ENCODE results near the gene OPCML. TPM values are rescaled to one million over a fixed set of nuclear protein-coding genes. Genes with fewer than 3 reads are reported as not detected.

The OPCML gene
- total RNA-seq, 4 donors from 2014 or later: 0.06 to 0.83 (median 0.24) TPM

DNA sequence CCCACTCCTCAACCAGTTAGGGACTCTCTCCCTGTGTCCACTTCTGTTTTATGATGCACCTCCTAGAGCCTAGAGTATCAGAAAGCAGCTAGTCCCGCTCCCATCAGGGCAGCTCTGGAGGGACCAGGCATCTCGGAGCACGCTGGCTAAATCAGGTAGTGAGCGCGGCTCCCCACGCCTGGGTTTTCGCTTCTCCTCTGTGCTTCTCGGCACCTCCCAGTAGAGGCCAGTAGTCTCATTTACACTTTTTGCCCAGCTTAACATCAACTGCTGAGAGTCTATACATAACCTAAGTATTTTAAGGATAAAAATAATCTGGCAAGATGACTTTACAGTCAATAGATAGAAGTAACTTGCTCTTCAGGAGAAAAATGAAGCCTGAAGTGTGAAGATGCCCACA, 473.8 kb downstream of the OPCML start:
- DNase-seq (ENCODE audit: extremely low spot score): no peak
- no peaks in the 10 kb centered on the region for H3K36me3 ChIP-seq
- TF ChIP-seq EP300 (IDR thresholded peaks at IDR 0.05): no peak
- TF ChIP-seq, protein P1, sequence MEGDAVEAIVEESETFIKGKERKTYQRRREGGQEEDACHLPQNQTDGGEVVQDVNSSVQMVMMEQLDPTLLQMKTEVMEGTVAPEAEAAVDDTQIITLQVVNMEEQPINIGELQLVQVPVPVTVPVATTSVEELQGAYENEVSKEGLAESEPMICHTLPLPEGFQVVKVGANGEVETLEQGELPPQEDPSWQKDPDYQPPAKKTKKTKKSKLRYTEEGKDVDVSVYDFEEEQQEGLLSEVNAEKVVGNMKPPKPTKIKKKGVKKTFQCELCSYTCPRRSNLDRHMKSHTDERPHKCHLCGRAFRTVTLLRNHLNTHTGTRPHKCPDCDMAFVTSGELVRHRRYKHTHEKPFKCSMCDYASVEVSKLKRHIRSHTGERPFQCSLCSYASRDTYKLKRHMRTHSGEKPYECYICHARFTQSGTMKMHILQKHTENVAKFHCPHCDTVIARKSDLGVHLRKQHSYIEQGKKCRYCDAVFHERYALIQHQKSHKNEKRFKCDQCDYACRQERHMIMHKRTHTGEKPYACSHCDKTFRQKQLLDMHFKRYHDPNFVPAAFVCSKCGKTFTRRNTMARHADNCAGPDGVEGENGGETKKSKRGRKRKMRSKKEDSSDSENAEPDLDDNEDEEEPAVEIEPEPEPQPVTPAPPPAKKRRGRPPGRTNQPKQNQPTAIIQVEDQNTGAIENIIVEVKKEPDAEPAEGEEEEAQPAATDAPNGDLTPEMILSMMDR (IDR thresholded peaks at IDR 0.05): no peak
- peaks cover 0 to 80% (median 9%) of the 10 kb centered on the region in 4 donors for H3K27me3 ChIP-seq
- H3K27ac ChIP-seq (replicated peaks in 1 of 4): no peak overlapping the region
- 74% methylated on average over 8 of the region's 8 CpGs for WGBS
- no peaks in the 10 kb centered on the region for H3K9me3 ChIP-seq
- peaks cover 0 to 7% (median 5%) of the 10 kb centered on the region in 4 donors for H3K4me1 ChIP-seq
- intact Hi-C loops (cut with DNase I): no loop called here
- H3K4me3 ChIP-seq: no peak overlapping the region

GRCh38 chr11:133053124-133053776, 479.1 kb downstream of the OPCML start:
- peaks cover 0 to 75% (median 2%) of the 10 kb centered on the region in 4 donors for H3K27me3 ChIP-seq
- H3K4me1 ChIP-seq: peaks cover 0 to 7% (median 4%) of the 10 kb centered on the region in 4 donors
- WGBS: 59% methylated on average over 9 of the region's 9 CpGs
- H3K27ac ChIP-seq (replicated peaks in 1 of 4): no peak overlapping the region
- DNase-seq (ENCODE audit: extremely low spot score): no peak
- intact Hi-C loops (cut with DNase I): no loop called here
- no peak for TF ChIP-seq EP300 (IDR thresholded peaks at IDR 0.05)
- TF ChIP-seq, protein P1 (IDR thresholded peaks at IDR 0.05): no peak
- TF ChIP-seq POLR2A (IDR thresholded peaks at IDR 0.05; ENCODE audit: low read depth): no peak
- TF ChIP-seq POLR2AphosphoS5 (IDR thresholded peaks at IDR 0.05): no peak
- H3K9me3 ChIP-seq: no peaks in the 10 kb centered on the region
- no peaks in the 10 kb centered on the region for H3K36me3 ChIP-seq
- H3K4me3 ChIP-seq: no peak overlapping the region

GRCh38 chr11:133052537-133052936, 479.8 kb downstream of the OPCML start:
- H3K4me1 ChIP-seq: no peaks in the 10 kb centered on the region
- no peak for DNase-seq (ENCODE audit: extremely low spot score)
- intact Hi-C loops (cut with DNase I): no loop called here
- H3K36me3 ChIP-seq: no peaks in the 10 kb centered on the region
- 14% methylated on average over 1 of the region's 2 CpGs for WGBS
- no peak overlapping the region for H3K4me3 ChIP-seq
- H3K27ac ChIP-seq (replicated peaks in 1 of 4): no peak overlapping the region
- H3K27me3 ChIP-seq: peaks cover 0 to 82% (median 2%) of the 10 kb centered on the region in 4 donors
- TF ChIP-seq EP300 (IDR thresholded peaks at IDR 0.05) (no peak), POLR2A (IDR thresholded peaks at IDR 0.05; ENCODE audit: low read depth) (no peak), POLR2AphosphoS5 (IDR thresholded peaks at IDR 0.05) (no peak)
- TF ChIP-seq, protein P1 (IDR thresholded peaks at IDR 0.05): no peak
- H3K9me3 ChIP-seq: no peaks in the 10 kb centered on the region

DNA sequence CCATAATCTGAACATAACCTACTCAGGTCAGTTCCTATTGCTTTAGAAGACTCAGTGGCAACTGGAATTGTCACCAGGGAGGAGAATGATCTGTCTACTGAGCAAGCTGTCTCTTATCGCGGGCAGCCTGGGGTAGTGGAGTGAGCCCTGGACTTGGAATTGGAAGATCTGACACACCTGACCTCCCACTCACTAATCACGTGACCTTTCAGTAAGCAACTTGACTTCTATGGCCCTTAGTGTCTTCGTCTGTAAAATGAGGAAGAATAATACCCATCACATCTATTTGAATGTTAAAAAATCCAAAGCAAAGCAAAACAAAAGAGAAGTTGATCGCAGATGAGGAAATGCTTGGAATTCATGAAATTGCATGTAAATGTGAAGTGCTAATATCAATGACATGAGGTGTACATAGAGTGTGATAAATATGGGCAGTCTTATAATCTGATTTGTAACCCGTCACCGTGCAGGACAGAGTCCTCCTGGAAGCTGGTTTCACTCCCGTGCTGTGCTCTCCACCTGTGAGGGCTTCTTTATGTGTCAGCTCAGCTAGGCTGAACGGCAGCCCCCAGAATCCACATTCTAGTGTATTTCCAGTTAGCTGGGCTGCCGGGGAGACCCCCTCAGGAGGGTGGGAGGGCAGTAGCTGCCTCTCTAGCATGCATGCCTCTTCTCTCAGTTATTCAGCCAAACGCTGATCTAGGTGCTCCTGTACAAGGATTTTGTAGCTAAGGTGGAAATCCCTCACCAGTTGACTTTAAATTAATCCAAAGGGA, 482.9 kb downstream of the OPCML start:
- no peak for TF ChIP-seq EP300 (IDR thresholded peaks at IDR 0.05)
- no peak for TF ChIP-seq POLR2AphosphoS5 (IDR thresholded peaks at IDR 0.05)
- TF ChIP-seq, protein P1 (IDR thresholded peaks at IDR 0.05): no peak
- TF ChIP-seq POLR2A (IDR thresholded peaks at IDR 0.05; ENCODE audit: low read depth): no peak
- H3K27me3 ChIP-seq: peaks cover 0 to 80% (median 2%) of the 10 kb centered on the region in 4 donors
- 60% methylated on average over 10 of the region's 11 CpGs for WGBS
- H3K36me3 ChIP-seq: no peaks in the 10 kb centered on the region
- no peaks in the 10 kb centered on the region for H3K4me1 ChIP-seq
- intact Hi-C loops (cut with DNase I): no loop called here
- DNase-seq (ENCODE audit: extremely low spot score): no peak
- no peak overlapping the region for H3K4me3 ChIP-seq
- no peak overlapping the region for H3K27ac ChIP-seq (replicated peaks in 1 of 4)
- no peaks in the 10 kb centered on the region for H3K9me3 ChIP-seq

Data from esophagus muscularis mucosa (tissue), 4 donors.